G401 (cell line): ENCODE data around the gene KCNJ5. TPM values are rescaled to one million over a fixed set of nuclear protein-coding genes. Genes with fewer than 3 reads are reported as not detected.

Source experiments
- total RNA-seq: library from RNA; depleted of rRNA; stranded (reverse); fragments of >200 nt; shearing (Covaris generic); gene quantifications from 2 replicates; pipeline ENCODE4 v1.2.3, GENCODE V29; 2014; rRNA removed

The KCNJ5 gene
- total RNA-seq, 1 experiment from 2014 or later, result not detected

Other genes starting within 250 kb of the KCNJ5 start
- 0.03 TPM in 1 of 2 replicates, not detected in the other for gene FLI1, start 197.3 kb upstream of the KCNJ5 start, total RNA-seq
- not detected in 2 replicates for gene KCNJ1, start 24.1 kb upstream of the KCNJ5 start, total RNA-seq
- not detected in 2 replicates for gene TP53AIP1, start 51.5 kb downstream of the KCNJ5 start, total RNA-seq